Measurements from ENCODE around the gene KCNG1.

KCNG1 gene

GRCh38 chr20:51034988-51035656 is 12.2 kb upstream of the KCNG1 start:
- no peak overlapping the region for H3K27ac ChIP-seq
- no peak for TF ChIP-seq ZFX (IDR thresholded peaks at IDR 0.05)

GRCh38 chr20:51034476-51034875 is 11.6 kb upstream of the KCNG1 start:
- no peak overlapping the region for H3K27ac ChIP-seq
- TF ChIP-seq ZFX (IDR thresholded peaks at IDR 0.05): no peak
- TF ChIP-seq CTCF (conservative IDR thresholded peaks at IDR 0.05): no peak

GRCh38 chr20:51029963-51030920 is 7.3 kb upstream of the KCNG1 start:
- no peak for TF ChIP-seq CTCF (conservative IDR thresholded peaks at IDR 0.05)
- no peak for TF ChIP-seq ZFX (IDR thresholded peaks at IDR 0.05)
- H3K27ac ChIP-seq: no peak overlapping the region

GRCh38 chr20:51029556-51029955 is 6.6 kb upstream of the KCNG1 start:
- H3K27ac ChIP-seq: no peak overlapping the region
- no peak for TF ChIP-seq CTCF (conservative IDR thresholded peaks at IDR 0.05)
- TF ChIP-seq ZFX (IDR thresholded peaks at IDR 0.05): no peak

- H3K27ac ChIP-seq: no peak overlapping the region
- TF ChIP-seq ZFX (IDR thresholded peaks at IDR 0.05): no peak
- no peak for TF ChIP-seq CTCF (conservative IDR thresholded peaks at IDR 0.05)
These were observed 5.8 kb upstream of the KCNG1 start for GRCh38 chr20:51028616-51029212.

GRCh38 chr20:51027035-51027795 is 4.3 kb upstream of the KCNG1 start:
- H3K27ac ChIP-seq: no peak overlapping the region
- no peak for TF ChIP-seq CTCF (conservative IDR thresholded peaks at IDR 0.05)
- TF ChIP-seq ZFX (IDR thresholded peaks at IDR 0.05): no peak

GRCh38 chr20:51026269-51026668 is 3.4 kb upstream of the KCNG1 start:
- TF ChIP-seq ZFX (IDR thresholded peaks at IDR 0.05) (no peak), CTCF (conservative IDR thresholded peaks at IDR 0.05) (no peak)
- H3K27ac ChIP-seq: no peak overlapping the region
